Measurements from ENCODE around the gene SYNPO2. TPM values are rescaled to one million over a fixed set of nuclear protein-coding genes. Genes with fewer than 3 reads are reported as not detected.

The SYNPO2 gene
- total RNA-seq, 2 experiments from 2014 or later: 0.13 to 0.18 TPM

DNA sequence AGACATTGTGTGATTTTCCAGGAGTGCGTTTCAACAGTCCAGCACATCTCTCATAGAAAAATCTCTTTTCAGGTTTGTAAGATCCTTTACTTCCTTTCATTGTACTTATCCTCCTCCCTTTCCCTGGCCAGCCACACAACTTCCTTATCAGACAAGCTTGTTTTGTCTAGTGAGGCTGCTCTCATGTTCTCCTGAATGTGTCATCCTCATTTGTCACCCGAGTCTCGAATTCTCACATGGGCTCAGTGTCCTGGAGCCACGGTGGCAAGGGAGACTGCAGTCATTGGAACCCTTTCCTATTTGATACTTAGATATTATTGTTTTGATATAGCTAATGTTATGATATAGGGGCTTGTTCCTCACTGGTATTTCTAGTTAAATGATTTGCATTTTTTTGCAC, 16.9 kb downstream of the SYNPO2 start:
- Mint-ChIP-seq H3K27me3 (peaks cover 11% of the 10 kb centered on the region), H3K27ac (no peak overlapping the region), H3K36me3 (ENCODE audit: low read depth) (no peaks in the 10 kb centered on the region), H3K4me3 (no peak overlapping the region), H3K9me3 (no peaks in the 10 kb centered on the region), H3K4me1 (ENCODE audit: low read depth) (no peaks in the 10 kb centered on the region)
- ChIA-PET CTCF (interaction anchor here (1.4 to 1.5 kb wide), 2 partner anchors 21 to 33 kb away, joined by 3 to 4 read pairs; no protein-coding TSS in a partner anchor), POLR2A (no interaction called here)
- intact Hi-C loops (cut with micrococcal nuclease): no loop called here
- TF ChIP-seq, protein P1, sequence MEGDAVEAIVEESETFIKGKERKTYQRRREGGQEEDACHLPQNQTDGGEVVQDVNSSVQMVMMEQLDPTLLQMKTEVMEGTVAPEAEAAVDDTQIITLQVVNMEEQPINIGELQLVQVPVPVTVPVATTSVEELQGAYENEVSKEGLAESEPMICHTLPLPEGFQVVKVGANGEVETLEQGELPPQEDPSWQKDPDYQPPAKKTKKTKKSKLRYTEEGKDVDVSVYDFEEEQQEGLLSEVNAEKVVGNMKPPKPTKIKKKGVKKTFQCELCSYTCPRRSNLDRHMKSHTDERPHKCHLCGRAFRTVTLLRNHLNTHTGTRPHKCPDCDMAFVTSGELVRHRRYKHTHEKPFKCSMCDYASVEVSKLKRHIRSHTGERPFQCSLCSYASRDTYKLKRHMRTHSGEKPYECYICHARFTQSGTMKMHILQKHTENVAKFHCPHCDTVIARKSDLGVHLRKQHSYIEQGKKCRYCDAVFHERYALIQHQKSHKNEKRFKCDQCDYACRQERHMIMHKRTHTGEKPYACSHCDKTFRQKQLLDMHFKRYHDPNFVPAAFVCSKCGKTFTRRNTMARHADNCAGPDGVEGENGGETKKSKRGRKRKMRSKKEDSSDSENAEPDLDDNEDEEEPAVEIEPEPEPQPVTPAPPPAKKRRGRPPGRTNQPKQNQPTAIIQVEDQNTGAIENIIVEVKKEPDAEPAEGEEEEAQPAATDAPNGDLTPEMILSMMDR (IDR thresholded peaks at IDR 0.05): no peak
- no peak for DNase-seq
- ATAC-seq: no peak

DNA sequence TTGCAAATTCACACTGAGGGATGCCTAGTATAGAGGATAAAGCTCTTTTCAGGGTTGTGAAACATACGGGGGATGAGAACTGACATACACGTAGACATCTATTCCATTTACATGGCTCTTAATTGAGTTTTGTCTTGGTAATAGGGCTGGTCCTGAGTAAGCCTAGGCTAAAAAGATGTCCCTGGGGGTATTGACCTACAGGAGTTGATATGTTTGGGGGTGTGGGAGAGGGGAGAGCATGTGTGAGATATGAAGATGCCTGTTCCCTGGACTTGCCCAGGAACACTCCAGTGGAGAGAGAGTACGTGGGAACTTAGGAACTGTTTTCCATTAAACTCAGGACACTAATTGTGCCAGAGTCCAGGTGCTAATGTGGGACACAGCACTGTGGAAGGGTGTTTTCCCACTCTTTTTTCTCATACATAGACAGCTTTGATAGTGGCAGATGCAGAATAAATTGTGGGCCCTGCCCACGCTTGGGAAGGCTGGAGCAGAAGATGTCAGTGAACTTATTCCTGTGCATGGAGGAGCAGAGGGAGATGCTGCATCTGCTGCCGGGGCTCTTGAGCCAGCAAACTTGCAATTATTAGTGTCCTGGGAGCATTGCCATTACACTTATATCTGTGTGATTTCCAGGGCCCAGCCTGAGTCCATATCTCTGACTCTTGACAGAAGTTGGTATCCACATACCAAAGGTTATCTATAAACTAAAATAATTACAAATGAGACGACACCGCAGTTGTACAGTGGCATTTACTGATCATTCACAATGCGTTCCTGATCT, 20.7 kb downstream of the SYNPO2 start:
- H3K36me3 Mint-ChIP-seq (ENCODE audit: low read depth): no peaks in the 10 kb centered on the region

DNA sequence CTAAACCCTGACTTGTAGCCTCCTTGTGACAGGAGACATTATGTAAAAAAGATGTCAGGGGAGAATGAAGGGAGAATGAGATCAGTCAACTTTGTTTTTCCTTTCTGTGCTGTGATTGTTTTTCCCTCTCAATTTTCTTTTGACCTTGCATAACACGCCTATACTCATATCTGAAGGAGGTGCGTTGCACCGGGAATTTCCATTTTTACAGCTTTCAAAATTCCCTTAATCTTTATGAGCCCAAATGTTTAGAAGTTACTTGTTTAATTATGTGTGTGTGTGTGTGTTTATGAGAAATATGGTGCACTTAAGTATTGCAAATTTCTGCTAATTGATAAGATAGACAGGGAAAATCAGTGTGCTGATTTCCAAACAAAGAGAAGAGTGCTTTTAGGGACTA, 21.6 kb downstream of the SYNPO2 start:
- Mint-ChIP-seq H3K27me3 (peaks cover 19% of the 10 kb centered on the region), H3K27ac (no peak overlapping the region), H3K4me1 (ENCODE audit: low read depth) (no peaks in the 10 kb centered on the region), H3K9me3 (no peaks in the 10 kb centered on the region), H3K36me3 (ENCODE audit: low read depth) (no peaks in the 10 kb centered on the region), H3K4me3 (no peak overlapping the region)
- ChIA-PET POLR2A (no interaction called here), CTCF (no interaction called here)
- TF ChIP-seq, protein P1 (IDR thresholded peaks at IDR 0.05): no peak
- DNase-seq (no peak), ATAC-seq (no peak)
- intact Hi-C loops (cut with micrococcal nuclease): no loop called here

More for the DNA sequence above, 20.7 kb downstream of the SYNPO2 start:
- H3K27me3 Mint-ChIP-seq: peaks cover 17% of the 10 kb centered on the region
- intact Hi-C loops (cut with micrococcal nuclease): no loop called here
- H3K4me1 Mint-ChIP-seq (ENCODE audit: low read depth): no peaks in the 10 kb centered on the region
- TF ChIP-seq, protein P1 (IDR thresholded peaks at IDR 0.05): no peak
- ChIA-PET POLR2A (no interaction called here), CTCF (no interaction called here)
- DNase-seq: no peak
- ATAC-seq: no peak
- no peak overlapping the region for H3K27ac Mint-ChIP-seq
- no peak overlapping the region for H3K4me3 Mint-ChIP-seq
- H3K9me3 Mint-ChIP-seq: no peaks in the 10 kb centered on the region

DNA sequence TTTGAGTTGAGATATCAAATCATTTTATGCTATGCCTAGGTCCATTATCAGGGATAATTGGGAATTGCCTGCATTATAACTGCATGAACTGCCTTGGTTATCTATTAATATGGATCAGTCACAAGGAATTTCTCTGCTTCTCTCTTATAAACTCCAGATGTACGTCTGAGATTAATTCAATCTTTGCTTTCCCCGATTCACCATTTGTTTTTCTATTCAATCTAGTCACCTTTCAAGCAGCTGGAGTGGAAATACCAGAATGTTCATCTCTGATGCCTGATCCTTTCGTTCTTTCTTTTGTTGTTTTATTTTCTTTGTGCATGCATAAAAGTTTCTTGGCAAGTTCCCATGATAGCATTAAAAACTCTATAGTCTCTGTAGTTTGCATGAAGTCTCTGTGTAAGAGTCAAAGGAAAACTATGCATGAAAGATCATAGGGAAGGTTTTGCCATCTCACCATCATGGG, 22.6 kb downstream of the SYNPO2 start:
- no peak for DNase-seq
- TF ChIP-seq, protein P1 (IDR thresholded peaks at IDR 0.05): no peak
- ChIA-PET POLR2A (no interaction called here), CTCF (no interaction called here)
- Mint-ChIP-seq H3K27me3 (peaks cover 17% of the 10 kb centered on the region), H3K27ac (no peak overlapping the region), H3K4me1 (ENCODE audit: low read depth) (no peaks in the 10 kb centered on the region), H3K36me3 (ENCODE audit: low read depth) (no peaks in the 10 kb centered on the region), H3K4me3 (no peak overlapping the region), H3K9me3 (no peaks in the 10 kb centered on the region)
- intact Hi-C loops (cut with micrococcal nuclease): no loop called here
- no peak for ATAC-seq

DNA sequence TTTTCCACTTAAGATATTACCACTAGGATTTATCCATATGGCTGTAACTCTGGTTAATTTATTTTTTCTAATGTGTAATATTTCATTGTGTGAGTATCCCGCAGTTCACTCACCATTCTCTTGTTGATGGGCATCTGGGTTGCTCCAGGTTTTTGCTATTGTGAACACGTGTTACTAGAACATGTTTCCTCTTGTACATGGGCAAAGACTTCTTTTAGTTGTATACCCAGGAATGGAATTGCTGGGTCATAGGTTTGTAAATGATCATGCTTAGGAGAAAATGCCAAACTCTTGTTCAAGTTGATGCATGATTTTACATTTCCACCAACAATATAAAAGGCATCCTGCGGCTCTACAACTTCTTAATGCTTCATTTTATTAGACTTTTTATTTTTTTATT, 26.8 kb downstream of the SYNPO2 start:
- ATAC-seq (no peak), DNase-seq (no peak)
- intact Hi-C loops (cut with micrococcal nuclease): no loop called here
- H3K4me1 Mint-ChIP-seq (ENCODE audit: low read depth): no peaks in the 10 kb centered on the region
- H3K4me3 Mint-ChIP-seq: no peak overlapping the region
- H3K27me3 Mint-ChIP-seq: peaks cover 11% of the 10 kb centered on the region
- ChIA-PET CTCF (no interaction called here), POLR2A (no interaction called here)
- no peak overlapping the region for H3K27ac Mint-ChIP-seq
- TF ChIP-seq, protein P1 (IDR thresholded peaks at IDR 0.05): no peak
- H3K9me3 Mint-ChIP-seq: no peaks in the 10 kb centered on the region
- no peaks in the 10 kb centered on the region for H3K36me3 Mint-ChIP-seq (ENCODE audit: low read depth)
